Chondrocyte (in vitro differentiated cells): Measurements from ENCODE around the gene OTX2. TPM values are rescaled to one million over a fixed set of nuclear protein-coding genes. Genes with fewer than 3 reads are reported as not detected.

ENCODE experiments used
- DNase-seq: peaks from one replicate; pipeline ENCODE4 v3.0.0; 2021; ENCODE audit warnings: mixed read lengths, low spot score
- H3K27ac Mint-ChIP-seq: one replicate; pipeline ENCODE4 v1.8.0; 2021; ENCODE audit warnings: mild to moderate bottlenecking, moderate library complexity, mixed read lengths; ENCODE audit not compliant: unreplicated experiment
- H3K27me3 Mint-ChIP-seq: 2 replicates; pipeline ENCODE4 v1.8.0; 2021; ENCODE audit warnings: low read depth, mixed read lengths
- H3K36me3 Mint-ChIP-seq: 2 replicates; pipeline ENCODE4 v1.8.0; 2021; ENCODE audit warnings: low read depth, mixed read lengths
- H3K4me1 Mint-ChIP-seq: 2 replicates; pipeline ENCODE4 v1.8.0; 2021; ENCODE audit warnings: low read depth, mild to moderate bottlenecking, mixed read lengths
- H3K4me3 Mint-ChIP-seq: one replicate; pipeline ENCODE4 v1.8.0; 2021; ENCODE audit warnings: mild to moderate bottlenecking, moderate library complexity, mixed read lengths; ENCODE audit not compliant: unreplicated experiment
- H3K9me3 Mint-ChIP-seq: 2 replicates; pipeline ENCODE4 v1.8.0; 2021; ENCODE audit warnings: low read depth, mixed read lengths
- total RNA-seq: library from RNA; stranded (reverse); gene quantifications from 3 replicates; pipeline ENCODE4 v1.2.1, GENCODE V29; 2021
- TF ChIP-seq, protein P1 (sequence below): fragments of 200-600 bp; sonication (generic); IDR thresholded peaks from 2 replicates; pipeline ENCODE4 v1.5.0; 2021; ENCODE audit warnings: antibody characterized with exemption, mild to moderate bottlenecking, moderate library complexity

Gene OTX2
- total RNA-seq, 1 donor from 2014 or later, result not detected

DNA sequence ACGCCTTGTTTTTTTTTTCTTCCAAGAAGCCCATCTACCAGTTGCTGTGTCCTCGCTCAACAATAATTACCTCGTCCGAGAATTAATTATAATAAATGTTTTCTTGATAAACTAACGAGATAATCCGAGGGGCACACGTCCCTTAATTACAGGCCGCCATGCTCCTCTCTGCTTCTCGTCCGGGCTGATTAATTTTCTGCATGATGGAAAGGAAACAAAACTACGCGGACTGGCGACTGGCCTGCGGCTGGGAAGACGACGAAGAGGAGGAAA, 2.2 kb downstream of the OTX2 start:
- Mint-ChIP-seq H3K4me3 (peak overlapping the region; percentile 61), H3K9me3 (peaks cover 3% of the 10 kb centered on the region), H3K27ac (no peak overlapping the region), H3K36me3 (peaks cover 6% of the 10 kb centered on the region), H3K27me3 (peaks cover 81% of the 10 kb centered on the region), H3K4me1 (peaks cover 18% of the 10 kb centered on the region)
- DNase-seq, result no peak
- TF ChIP-seq, protein P1, sequence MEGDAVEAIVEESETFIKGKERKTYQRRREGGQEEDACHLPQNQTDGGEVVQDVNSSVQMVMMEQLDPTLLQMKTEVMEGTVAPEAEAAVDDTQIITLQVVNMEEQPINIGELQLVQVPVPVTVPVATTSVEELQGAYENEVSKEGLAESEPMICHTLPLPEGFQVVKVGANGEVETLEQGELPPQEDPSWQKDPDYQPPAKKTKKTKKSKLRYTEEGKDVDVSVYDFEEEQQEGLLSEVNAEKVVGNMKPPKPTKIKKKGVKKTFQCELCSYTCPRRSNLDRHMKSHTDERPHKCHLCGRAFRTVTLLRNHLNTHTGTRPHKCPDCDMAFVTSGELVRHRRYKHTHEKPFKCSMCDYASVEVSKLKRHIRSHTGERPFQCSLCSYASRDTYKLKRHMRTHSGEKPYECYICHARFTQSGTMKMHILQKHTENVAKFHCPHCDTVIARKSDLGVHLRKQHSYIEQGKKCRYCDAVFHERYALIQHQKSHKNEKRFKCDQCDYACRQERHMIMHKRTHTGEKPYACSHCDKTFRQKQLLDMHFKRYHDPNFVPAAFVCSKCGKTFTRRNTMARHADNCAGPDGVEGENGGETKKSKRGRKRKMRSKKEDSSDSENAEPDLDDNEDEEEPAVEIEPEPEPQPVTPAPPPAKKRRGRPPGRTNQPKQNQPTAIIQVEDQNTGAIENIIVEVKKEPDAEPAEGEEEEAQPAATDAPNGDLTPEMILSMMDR, result no peak

DNA sequence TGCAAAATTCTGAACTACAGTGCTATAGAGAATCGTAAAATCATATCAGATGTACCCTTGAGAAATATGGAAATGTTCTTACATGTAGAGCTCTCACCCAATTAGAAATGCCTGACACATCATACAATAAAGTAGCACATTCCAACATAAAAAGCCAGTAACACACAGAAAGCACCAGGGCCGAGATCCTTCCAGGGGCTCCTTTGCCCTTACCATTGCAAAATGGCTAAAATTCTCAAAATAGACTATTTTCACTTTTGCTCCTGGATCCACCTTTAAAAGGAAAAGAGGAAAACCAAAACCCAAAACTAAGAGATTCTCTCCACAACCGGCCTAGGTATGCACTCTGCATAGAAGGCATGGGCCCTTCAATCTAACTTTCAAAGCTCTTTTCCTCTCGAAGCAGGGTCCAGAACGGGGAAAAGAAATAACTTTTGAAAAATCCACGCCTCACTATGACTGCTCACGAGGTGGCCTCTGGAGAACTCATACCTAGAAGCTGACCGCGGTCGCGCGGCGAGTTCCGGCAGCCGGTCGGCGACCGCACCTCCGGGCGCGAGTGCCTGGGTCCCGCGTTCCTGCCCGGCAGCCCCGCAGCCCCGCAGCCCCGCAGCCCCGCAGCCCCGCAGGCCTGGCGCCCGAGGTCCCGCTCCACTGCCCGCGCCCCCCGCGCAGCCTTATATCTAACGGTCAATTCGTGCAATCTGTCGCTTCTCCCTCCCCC, 2.7 kb downstream of the OTX2 start:
- H3K36me3 Mint-ChIP-seq, result peaks cover 6% of the 10 kb centered on the region
- H3K9me3 Mint-ChIP-seq, result peaks cover 3% of the 10 kb centered on the region
- peaks cover 18% of the 10 kb centered on the region for H3K4me1 Mint-ChIP-seq
- H3K4me3 Mint-ChIP-seq, result no peak overlapping the region
- H3K27me3 Mint-ChIP-seq, result peaks cover 81% of the 10 kb centered on the region
- no peak overlapping the region for H3K27ac Mint-ChIP-seq
- DNase-seq, result no peak
- TF ChIP-seq, protein P1, result no peak

GRCh38 chr14:56806760-56807159, 3.5 kb downstream of the OTX2 start:
- Mint-ChIP-seq H3K4me1 (peaks cover 18% of the 10 kb centered on the region), H3K9me3 (peaks cover 3% of the 10 kb centered on the region), H3K4me3 (no peak overlapping the region), H3K36me3 (peaks cover 6% of the 10 kb centered on the region), H3K27ac (no peak overlapping the region), H3K27me3 (peaks cover 84% of the 10 kb centered on the region)
- no peak for DNase-seq
- TF ChIP-seq, protein P1, result no peak

DNA sequence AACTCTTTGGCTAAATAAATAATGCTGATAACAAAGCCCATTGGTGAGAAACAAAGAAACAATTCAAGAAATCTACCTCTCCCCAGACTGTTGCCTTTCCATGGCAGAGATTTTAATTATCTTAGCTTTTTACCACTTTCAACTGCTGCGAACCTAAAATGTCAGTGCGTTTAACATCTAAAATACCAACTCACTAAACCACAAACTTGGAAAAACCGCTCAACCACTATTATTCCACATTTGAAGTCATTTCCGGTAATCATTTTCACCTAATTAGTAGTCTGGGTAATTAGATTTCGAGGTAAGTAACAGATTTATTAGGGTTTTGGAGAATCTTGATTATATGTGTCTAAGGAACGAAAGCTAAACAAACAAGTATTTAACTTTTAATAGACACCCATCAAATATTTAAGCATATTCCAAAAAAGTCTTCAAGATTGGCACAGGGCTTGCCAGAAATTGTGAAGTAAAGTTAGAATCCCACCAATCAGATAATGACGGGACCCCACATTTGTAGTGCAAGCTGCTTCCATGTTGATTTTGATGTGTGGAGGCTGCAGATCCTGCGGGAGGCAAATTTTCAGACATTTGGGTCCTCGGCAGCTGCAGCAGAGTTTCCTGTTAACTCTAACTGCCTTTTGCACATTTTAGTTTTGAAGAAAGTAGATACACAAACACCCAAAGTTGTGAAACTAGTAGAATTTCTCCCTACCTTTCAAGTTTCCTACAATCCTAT, 4.1 kb downstream of the OTX2 start:
- no peak for DNase-seq
- no peak overlapping the region for H3K27ac Mint-ChIP-seq
- H3K36me3 Mint-ChIP-seq, result peaks cover 6% of the 10 kb centered on the region
- TF ChIP-seq, protein P1, result no peak
- H3K4me1 Mint-ChIP-seq, result peaks cover 18% of the 10 kb centered on the region
- peaks cover 89% of the 10 kb centered on the region for H3K27me3 Mint-ChIP-seq
- H3K9me3 Mint-ChIP-seq, result peaks cover 3% of the 10 kb centered on the region
- no peak overlapping the region for H3K4me3 Mint-ChIP-seq

GRCh38 chr14:56805201-56805991, 4.9 kb downstream of the OTX2 start:
- TF ChIP-seq, protein P1, result no peak
- Mint-ChIP-seq H3K27ac (no peak overlapping the region), H3K36me3 (peaks cover 6% of the 10 kb centered on the region), H3K27me3 (peaks cover 89% of the 10 kb centered on the region), H3K4me3 (no peak overlapping the region), H3K4me1 (peaks cover 18% of the 10 kb centered on the region), H3K9me3 (peaks cover 5% of the 10 kb centered on the region)
- DNase-seq, result no peak
